ENCODE measurements around the gene SLC38A10.

The SLC38A10 gene

GRCh38 chr17:81273698-81274470, 21.2 kb downstream of the SLC38A10 start:
- DNase-seq, result no peak

DNA sequence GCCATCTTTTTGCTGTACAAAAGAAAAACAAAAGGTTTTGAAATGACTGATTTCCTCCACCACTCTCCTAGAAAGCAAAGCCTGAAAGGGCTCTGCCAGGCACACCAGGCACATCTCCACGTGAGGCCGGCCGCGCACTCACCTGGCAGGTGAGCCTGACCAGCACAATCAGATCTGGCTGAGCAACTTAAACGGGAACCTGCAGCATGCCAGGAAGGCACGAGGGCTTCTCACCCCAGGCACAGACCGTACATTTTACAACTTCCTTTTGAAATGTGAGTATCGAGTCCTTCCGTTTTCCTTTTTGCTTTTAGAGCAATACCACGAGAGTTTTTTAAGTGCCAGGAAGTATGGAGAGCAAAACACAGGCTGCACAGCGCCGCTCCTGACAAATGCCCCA, 22.5 kb downstream of the SLC38A10 start:
- no peak for DNase-seq

- DNase-seq, result no peak
Measured at GRCh38 chr17:81271226-81271625, 23.9 kb downstream of the SLC38A10 start.

DNA sequence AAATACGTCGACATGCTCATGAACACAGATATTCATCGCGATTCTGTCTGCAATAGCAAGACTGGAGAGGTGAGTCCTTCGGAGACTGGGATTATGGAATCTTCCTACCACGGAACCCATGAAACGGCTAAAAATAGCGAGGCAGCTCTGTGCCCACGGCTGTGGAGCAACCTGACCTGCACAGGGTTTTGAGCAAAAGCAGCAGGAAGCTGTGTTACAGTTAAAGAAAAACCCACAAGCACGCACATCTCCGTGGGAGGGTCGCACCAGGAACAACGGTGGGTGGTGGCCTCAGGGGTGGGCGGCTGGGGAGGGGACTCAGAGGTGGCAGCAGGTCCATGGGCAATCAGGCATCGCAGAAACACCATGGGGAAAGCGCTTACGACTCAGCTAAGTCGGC, 24.8 kb downstream of the SLC38A10 start:
- no peak for DNase-seq

GRCh38 chr17:81267390-81268067, 27.6 kb downstream of the SLC38A10 start:
- no peak for DNase-seq

- no peak for DNase-seq
Measured at GRCh38 chr17:81265576-81265975, 29.5 kb downstream of the SLC38A10 start.

DNA sequence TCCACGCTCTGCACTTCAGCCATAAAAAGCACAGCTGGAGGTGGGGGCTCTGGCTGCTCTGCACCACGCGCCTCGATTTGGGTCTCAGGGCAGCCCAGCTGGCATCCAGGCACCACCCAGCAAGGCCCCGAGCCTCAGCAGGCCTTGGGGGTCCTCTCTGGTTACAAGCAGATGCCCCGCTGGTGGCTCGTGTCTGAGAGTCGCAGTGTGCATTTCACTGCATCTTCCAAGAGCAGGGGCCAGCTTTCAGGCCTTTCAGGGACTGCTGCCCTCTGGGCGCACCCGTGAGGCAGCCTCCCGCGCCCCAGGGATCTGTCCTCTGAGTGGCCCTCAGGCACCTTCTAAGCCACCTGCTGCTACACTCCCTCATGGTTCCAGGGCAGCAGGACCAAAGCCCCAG, 30.5 kb downstream of the SLC38A10 start:
- no peak for DNase-seq

GRCh38 chr17:81263371-81264181, 31.5 kb downstream of the SLC38A10 start:
- no peak for DNase-seq

DNA sequence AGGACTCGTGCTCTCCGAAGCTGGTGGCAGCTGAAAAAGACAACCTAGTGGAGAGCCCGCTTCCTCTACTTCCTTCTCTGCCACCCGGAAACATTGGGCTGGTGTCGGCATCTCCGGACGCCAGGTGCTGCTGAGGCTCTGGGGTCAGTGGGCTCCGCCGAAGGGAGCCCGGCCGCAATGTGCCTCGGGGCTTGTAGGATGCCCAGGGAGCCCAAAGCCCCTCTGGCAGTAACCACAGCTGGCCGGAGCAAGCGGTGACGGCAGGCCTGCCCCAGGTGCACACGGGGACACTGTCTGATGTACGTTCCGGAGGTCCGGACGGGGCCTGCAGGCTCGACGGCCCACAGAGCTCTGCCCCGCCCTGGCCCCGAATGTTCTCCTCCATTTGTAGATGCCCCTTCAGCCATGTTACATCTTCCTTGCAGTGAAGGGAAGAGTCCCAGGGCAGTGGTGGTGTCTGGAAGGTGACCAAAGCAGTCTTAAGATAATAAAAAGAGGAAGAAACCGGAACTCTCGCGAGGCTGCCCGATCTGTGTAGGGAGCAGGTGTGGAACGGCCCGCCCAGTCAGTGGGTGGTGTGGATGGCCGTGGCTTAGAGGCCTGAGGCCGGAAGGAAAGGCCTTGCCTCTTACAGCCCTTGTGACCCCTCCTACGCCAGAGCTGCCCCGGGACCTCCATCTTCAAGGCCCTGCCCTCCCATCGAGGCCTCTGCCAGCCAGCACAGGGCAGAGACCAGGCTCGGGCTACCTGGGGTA, 33.3 kb downstream of the SLC38A10 start:
- DNase-seq, result no peak

- DNase-seq, result no peak
Measured at GRCh38 chr17:81261096-81261495, 34.0 kb downstream of the SLC38A10 start.

DNA sequence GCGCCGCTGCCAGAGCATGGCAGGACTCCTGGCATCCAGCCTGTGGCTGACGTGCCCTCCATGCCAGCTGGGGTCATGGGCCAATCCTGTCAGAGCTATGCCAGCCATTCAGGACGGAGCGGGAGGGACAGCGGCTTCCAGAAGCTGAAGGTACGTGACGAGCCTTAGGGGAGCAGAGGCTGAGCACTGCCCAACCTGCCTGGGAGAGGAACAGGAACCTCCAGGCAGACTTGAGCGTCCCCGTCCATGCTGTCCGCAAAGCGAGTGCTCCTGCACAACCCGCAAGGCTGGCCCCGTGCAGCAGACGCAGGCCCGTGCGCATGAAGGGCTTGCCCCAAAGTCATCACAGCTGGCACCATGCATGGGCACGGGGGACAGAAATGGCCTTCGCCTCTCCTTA, 34.5 kb downstream of the SLC38A10 start:
- DNase-seq, result no peak

DNA sequence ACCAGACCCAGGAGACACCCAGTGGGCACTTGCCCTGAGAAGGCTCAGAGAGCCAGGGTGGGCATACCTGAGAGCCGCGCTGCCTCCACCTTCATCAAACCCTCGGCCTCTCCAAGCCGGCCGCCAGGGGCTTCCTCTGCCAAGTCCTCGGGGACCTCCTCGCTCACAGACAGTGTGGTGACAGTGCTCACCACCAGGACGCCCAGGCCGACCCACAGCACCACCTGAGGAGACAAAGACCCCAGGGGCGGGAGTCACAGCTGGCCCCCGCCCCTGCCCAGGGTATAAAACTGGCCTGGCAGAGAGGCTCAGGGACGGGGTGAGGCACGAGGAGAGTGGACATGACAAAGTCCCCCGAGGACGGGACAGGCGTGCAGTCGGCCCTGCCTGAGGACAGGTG, 34.9 kb downstream of the SLC38A10 start:
- DNase-seq, result no peak

DNA sequence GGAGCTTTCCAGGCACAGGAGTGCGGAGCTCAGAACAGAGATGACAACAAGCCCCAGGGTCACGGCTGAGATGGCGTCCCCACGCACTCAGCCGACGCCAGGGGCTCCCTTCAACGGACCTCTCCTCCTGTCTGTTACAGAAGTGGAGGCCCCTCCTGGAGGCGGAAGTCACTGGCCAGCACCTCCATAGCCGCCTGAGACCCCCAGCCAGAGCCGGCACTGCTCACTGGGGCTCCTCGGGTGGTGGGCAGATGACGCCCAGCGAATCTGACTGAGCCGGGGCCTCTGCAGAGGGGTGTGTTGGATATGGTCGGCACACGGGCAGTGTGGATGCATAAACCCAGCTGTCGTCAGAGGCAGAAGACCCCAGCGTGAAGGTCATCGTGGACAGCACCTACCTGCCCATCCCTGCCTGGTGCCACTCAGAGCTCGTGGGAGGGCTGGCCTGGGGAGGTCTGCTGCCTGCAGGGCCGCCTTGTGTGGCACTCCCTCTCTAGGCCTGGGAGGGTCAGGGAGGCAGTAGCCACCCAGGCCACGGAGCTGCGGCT, 36.0 kb downstream of the SLC38A10 start:
- DNase-seq, result no peak

GRCh38 chr17:81258292-81258691, 36.8 kb downstream of the SLC38A10 start:
- no peak for DNase-seq

DNA sequence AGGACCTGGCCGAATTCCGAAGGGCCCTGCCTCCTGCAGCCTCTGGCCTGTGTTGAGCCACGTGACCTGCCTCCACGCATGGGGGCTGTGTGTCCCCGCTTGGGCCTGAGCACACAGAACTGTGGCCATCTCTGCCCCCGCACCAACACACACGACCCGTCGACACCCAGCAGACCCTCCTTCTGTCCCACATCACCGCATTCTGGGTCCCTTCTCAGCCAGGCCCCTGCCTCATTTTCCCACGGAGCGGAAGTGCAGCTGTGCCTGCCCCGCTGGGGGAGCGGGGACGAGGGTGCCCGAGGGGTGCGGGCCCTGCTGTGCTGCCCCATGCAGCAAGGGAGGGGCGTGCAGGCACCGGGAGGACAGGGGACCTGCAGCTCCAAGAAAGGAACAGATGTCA, 37.6 kb downstream of the SLC38A10 start:
- no peak for DNase-seq

DNA sequence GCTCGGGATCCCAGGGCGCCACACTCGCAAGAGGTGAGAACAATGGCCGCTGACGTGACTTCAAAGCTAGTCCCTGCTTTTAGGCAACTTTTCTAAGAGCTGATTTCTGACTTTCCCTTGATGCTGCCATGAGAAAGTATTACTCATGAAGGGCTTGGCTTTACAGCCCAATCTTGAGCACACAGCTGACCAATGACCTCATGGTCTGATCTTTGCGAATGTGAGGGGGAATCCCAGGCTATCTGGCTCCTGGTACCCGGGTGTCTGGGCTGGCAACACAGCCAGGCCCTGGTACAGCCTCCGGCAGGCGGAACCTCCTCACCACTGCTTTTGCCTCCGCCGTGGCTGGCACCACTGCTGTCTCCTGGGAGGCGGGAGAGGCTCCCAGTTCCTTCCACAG, 38.5 kb downstream of the SLC38A10 start:
- DNase-seq, result no peak

GRCh38 chr17:81254955-81255717, 40.0 kb downstream of the SLC38A10 start:
- DNase-seq, result no peak

DNA sequence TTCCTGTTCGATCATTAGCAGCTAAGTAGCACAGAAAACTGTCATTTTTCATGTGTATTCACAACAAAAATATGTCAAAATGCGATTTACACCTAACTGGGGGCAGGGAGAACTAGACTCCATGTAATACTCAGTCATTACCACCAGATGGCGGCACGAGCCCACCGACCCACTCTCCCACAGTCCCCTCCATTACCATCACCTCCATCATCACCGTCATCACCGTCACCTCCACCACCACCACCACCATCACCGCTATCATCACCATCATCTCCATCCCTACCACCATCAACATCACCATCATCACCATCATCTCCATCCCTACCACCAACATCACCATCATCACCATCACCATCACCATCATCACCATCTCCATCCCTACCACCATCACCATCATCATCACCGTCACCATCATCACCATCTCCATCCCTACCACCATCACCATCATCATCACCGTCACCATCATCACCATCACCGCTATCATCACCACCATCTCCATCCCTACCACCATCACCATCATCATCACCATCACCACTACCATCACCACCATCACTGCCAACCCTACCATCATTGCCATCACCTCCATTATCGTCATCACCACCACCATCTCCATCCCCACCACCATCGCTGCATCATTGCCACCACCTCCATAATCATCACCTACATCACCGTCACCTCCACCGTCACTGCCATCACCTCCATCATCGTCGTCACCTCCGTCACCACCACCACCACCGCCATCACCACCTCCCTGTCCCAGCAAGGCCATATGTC, 41.6 kb downstream of the SLC38A10 start:
- peak; percentile 28 to 82 (median 46) for DNase-seq

DNA sequence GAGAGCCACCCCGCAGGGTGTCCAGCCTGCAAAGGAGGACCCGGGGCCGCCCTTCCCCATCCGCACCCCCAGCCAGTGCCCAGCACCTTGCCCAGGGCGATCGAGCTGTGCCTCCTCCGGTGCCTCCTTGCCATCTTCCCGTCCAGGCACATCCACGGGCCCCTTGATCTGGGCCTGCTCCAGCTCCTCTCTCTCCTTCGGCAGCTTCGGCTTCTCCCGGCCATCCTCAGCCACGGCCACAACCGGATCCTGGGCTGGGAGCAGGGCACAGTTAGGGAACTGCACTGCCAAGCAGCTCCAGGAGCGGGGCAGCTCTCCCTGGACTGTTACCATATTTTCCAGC, 42.1 kb downstream of the SLC38A10 start:
- no peak for DNase-seq

DNA sequence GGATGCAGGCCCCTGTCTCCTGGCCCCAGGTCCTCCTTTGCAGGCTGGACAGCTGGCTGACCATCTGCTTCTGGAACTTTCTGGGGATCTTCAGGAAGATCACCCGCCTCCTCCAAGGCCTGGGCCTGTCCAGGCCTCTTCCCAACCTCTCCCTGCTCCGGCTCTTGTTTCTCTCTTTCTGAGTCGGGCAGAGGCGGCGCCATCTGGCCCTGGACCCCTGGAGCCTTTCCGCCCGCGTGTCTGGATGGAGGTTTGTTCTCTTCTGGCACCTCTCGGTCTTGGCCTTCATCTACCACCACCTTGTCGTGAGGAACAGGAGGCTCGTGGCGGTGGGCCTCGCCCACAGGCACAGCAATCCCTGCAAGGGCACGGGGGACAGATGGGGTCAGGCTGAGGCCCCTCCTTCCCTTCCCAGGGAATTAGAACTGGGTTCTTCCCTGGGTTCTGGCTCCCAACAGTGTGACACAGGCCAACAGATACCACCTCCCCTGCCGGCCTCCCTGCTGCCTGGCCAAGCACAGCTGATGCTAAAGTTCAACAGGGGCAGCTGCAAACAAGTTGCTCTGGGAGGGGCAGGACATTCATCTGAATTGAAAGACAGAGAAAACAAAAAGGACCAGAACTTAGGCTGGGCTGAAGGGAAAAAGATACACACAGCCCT, 42.7 kb downstream of the SLC38A10 start:
- DNase-seq, result no peak
